IPS-20b (cell line): Measurements from ENCODE around the gene CPXM1.

Experiments used
- H3K27ac ChIP-seq: one replicate; pipeline ENCODE4 v1.5.1; 2013; ENCODE audit warnings: low read length
- H3K27me3 ChIP-seq: 2 replicates; pipeline ENCODE4 v1.6.1; 2013; ENCODE audit warnings: mild to moderate bottlenecking, low read length, inconsistent platforms; ENCODE audit not compliant: insufficient read depth
- H3K36me3 ChIP-seq: 2 replicates; pipeline ENCODE4 v1.6.1; 2013; ENCODE audit warnings: low read depth, mild to moderate bottlenecking, inconsistent platforms, low read length, moderate library complexity; ENCODE audit not compliant: insufficient read depth
- H3K4me1 ChIP-seq: 2 replicates; pipeline ENCODE4 v1.6.1; 2013; ENCODE audit warnings: mild to moderate bottlenecking, control low read depth, inconsistent platforms, low read length, moderate library complexity; ENCODE audit not compliant: insufficient read depth
- H3K4me3 ChIP-seq: 2 replicates; pipeline ENCODE4 v1.5.1; 2013; ENCODE audit warnings: mild to moderate bottlenecking, low read length, inconsistent platforms
- H3K9ac ChIP-seq: 2 replicates; pipeline ENCODE4 v1.6.1; 2013; ENCODE audit warnings: low read depth, mild to moderate bottlenecking, inconsistent platforms, low read length, moderate library complexity
- H3K9me3 ChIP-seq: 2 replicates; pipeline ENCODE4 v1.6.1; 2013; ENCODE audit warnings: mild to moderate bottlenecking, low read depth, low read length, inconsistent platforms; ENCODE audit not compliant: insufficient read depth

The CPXM1 gene

DNA sequence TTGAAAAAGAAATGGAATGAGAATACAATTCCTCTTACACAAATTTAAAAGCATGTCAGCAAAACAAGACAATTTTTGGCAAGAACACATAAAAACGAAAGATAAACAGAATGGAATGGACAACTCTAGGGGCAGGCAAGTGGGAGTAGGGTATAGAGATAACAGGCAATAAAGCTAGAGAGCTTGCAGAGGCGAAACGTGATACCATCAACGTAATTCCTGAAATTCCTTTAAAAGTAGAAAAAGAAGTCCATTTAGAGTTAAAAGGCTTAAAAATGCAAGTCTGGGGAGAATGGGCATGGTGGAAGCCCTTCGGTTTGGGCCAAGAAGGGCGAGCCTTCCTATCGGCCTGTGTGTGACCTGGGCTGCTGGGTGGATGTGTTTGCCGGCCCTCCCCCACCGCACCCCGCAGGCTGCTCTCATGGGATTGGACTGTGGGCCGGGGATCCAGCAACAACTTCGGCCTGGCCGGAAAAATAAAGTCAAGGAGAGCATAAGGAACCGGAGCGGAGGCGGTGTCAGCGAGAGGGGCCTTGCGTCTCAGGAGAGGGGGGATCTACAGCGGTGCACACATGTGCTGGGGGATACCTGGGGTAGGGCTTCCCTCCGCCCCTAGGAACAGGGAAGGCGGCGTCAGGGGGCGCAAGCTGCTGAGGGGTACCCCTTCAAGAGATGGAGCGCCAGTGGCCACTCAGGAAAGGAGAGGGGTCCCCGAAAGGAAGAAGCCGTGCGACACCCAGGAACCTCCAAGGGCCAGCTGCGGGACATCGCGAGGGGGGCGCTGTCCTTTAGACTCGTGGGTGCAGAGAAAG lies 19.9 kb upstream of the CPXM1 start:
- Histone ChIP-seq H3K9ac (no peak overlapping the region), H3K27ac (no peak overlapping the region), H3K9me3 (no peaks in the 10 kb centered on the region), H3K4me1 (peaks cover 6% of the 10 kb centered on the region), H3K36me3 (no peaks in the 10 kb centered on the region), H3K27me3 (peaks cover 60% of the 10 kb centered on the region), H3K4me3 (peak overlapping the region; percentile 55; the same call in 1 of the 2 replicates)

DNA sequence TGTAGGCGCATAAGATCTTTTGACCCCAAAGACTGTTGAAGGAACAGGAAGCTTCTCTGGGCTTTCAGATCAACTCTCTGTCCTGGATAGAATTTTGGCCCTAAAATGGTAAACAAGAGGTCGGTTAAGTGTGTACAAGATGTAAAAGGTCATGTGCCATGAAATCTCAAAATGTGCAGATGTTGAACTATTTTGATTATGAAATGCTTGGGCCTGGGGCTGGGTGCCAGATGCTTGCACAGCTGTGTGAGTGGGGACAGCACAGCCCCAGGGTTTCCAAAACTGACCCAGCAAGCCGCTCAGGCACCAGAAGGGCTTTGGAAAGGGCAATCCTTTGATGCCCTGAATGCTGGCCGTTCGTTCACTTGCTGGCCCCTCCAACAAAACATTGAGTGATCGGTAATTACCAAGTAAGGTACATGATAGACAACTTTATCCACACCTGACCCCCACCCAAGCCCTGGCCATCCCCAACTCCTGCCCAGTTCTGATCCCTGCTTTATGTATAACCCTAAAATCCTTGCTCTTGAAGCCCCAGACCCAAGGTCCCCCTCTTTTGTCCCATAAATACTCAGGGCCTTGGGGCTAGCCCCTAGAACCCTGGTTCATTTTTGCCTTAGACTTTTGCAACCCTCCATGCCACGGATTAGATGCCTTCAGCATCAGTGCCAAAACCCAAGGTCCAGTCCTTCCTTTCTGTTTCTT lies 17.6 kb upstream of the CPXM1 start:
- no peak overlapping the region for H3K27ac ChIP-seq
- H3K4me3 ChIP-seq = no peak overlapping the region
- no peaks in the 10 kb centered on the region for H3K36me3 ChIP-seq
- H3K9ac ChIP-seq = no peak overlapping the region
- no peaks in the 10 kb centered on the region for H3K9me3 ChIP-seq
- H3K4me1 ChIP-seq = peaks cover 6% of the 10 kb centered on the region
- H3K27me3 ChIP-seq = peaks cover 70% of the 10 kb centered on the region

DNA sequence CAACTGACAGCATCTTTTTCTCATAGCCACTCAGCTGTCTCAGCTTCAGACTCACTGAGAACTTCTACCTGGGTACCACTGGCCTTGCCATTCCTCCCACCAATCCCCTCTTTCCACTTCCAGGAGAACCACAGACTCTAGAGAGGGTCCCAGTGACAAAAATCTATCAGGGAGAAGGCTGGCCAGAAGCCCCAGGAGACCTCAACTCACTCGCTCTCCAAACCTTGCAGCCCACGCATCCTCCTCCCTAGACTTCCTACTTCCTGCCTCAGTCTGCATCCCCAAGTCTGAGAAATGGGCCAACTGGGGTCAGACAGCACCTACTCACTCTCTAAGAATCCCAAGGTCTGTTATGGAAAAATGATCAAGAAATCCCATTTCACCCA lies 16.9 kb upstream of the CPXM1 start:
- no peaks in the 10 kb centered on the region for H3K36me3 ChIP-seq
- no peak overlapping the region for H3K9ac ChIP-seq
- no peak overlapping the region for H3K27ac ChIP-seq
- H3K4me1 ChIP-seq = peaks cover 6% of the 10 kb centered on the region
- peaks cover 68% of the 10 kb centered on the region for H3K27me3 ChIP-seq
- peaks cover 2% of the 10 kb centered on the region; the same call in 1 of the 2 replicates for H3K9me3 ChIP-seq
- H3K4me3 ChIP-seq = no peak overlapping the region

DNA sequence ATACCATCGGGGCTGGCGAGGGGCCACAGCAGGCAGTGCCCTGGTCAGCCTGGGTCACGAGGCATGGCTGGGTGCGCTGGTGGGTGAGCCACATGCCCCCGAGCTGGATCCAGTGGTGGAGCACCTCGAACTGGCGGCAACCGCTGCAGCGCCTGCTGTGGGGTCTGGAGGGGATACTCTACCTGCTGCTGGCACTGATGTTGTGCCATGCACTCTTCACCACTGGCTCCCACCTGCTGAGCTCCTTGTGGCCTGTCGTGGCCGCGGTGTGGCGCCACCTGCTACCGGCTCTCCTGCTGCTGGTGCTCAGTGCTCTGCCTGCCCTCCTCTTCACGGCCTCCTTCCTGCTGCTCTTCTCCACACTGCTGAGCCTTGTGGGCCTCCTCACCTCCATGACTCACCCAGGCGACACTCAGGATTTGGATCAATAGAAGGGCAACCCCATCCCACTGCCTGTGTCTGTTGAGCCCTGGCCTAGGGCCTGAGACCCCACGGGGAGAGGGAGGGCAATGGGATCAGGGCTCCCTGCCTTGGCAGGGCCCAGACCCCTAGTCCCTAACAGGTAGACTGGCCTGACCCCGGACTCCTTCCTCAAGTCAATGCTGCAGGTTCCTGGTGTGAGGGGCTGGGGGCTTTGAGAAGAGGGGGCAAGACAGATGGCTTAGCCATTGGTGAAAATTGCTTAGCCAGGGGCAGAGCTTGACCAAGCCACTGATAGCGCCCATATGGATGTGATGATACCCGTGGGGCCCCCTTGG lies 16.3 kb upstream of the CPXM1 start:
- Histone ChIP-seq H3K27me3 (peaks cover 63% of the 10 kb centered on the region), H3K36me3 (no peaks in the 10 kb centered on the region), H3K4me1 (peaks cover 6% of the 10 kb centered on the region), H3K27ac (no peak overlapping the region), H3K9me3 (peaks cover 6% of the 10 kb centered on the region; the same call in 1 of the 2 replicates), H3K4me3 (no peak overlapping the region), H3K9ac (no peak overlapping the region)

DNA sequence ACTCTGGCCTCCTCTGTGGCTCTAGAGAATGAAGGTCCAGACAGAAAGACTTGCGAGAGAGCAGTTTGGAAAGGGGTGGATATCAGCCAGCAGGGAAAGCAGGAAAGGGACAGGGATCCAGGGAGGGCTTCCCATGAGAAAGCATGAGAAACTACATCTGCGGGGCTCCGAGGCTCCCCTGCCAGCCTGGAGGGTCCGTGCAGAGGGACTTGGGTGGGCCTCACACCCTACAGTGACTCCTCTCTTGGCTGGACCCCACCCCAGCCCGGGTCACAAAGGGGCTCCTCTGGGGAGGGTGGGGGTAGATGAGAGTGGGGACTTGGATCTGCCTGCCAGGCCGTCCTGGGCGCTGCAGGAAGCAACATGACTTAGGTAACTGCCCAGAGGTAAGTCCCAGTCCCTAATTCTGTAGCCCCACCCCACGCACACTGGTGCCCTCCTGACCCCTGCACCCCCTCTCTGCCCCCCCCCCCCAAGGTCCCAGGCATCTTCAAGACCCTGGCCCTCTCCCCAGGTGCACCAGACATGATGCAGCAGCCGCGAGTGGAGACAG lies 15.7 kb upstream of the CPXM1 start, which contains the start of gene TMEM239:
Gene TMEM239, plus strand, starts transcription at position 335 of the 553 bp plus-strand sequence. Its CDS starts 191 bp downstream, at position 526.
- Histone ChIP-seq H3K36me3 (no peaks in the 10 kb centered on the region), H3K27me3 (peaks cover 56% of the 10 kb centered on the region), H3K27ac (no peak within 1 kb of the TSS), H3K4me1 (peaks cover 6% of the 10 kb centered on the region), H3K4me3 (no peak within 1 kb of the TSS), H3K9me3 (peaks cover 6% of the 10 kb centered on the region; the same call in 1 of the 2 replicates), H3K9ac (no peak within 1 kb of the TSS)

DNA sequence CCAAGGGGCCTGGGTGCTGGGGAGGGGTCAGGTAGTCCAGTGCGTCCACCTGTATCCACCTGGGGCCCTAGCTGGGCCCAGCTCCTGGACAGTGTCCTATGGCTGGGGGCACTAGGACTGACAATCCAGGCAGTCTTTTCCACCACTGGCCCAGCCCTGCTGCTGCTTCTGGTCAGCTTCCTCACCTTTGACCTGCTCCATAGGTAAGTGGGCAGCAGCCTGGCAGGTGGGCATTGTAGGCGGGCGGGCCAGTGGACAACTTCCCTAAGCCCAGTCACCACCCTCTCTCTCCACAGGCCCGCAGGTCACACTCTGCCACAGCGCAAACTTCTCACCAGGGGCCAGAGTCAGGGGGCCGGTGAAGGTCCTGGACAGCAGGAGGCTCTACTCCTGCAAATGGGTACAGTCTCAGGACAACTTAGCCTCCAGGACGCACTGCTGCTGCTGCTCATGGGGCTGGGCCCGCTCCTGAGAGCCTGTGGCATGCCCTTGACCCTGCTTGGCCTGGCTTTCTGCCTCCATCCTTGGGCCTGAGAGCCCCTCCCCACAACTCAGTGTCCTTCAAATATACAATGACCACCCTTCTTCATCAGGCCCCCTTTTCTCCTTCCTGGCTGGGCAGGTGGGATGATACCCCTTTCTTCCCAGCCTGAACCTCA lies 14.9 kb upstream of the CPXM1 start:
- no peak overlapping the region for H3K9ac ChIP-seq
- H3K4me3 ChIP-seq = no peak overlapping the region
- H3K9me3 ChIP-seq = peaks cover 6% of the 10 kb centered on the region; the same call in 1 of the 2 replicates
- H3K27ac ChIP-seq = no peak overlapping the region
- no peaks in the 10 kb centered on the region for H3K36me3 ChIP-seq
- H3K4me1 ChIP-seq = peaks cover 6% of the 10 kb centered on the region
- H3K27me3 ChIP-seq = peaks cover 50% of the 10 kb centered on the region

DNA sequence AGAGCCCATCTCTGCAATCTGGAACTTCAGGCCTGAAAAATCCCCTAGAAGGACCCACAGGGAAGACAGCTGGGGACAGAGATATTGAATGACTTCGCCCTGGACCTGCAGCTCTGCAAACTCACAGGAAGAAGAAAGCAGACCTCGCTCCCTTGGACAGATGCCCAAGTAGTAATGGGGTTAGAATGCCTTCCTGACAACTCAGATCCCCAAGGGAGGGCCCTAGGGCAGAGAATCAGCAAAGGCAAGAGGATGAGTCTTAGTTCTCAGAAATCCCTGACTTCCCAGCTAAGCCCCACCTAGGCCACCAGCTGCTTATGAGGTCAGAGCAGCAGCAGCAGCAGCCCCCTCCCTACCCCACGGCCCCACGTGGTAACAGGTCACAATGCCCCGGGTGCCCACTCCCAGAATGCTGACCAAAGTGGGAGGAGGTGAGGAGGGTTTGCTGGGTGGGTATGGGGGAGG lies 14.2 kb upstream of the CPXM1 start, which contains the start of gene C20orf141:
Gene C20orf141, plus strand, starts transcription at position 401 of the 465 bp plus-strand sequence. CDS start 198 bp downstream, outside the sequence.
- Histone ChIP-seq H3K4me1 (no peaks in the 10 kb centered on the region), H3K27ac (no peak within 1 kb of the TSS), H3K9ac (no peak within 1 kb of the TSS), H3K9me3 (peaks cover 6% of the 10 kb centered on the region; the same call in 1 of the 2 replicates), H3K27me3 (peaks cover 47% of the 10 kb centered on the region), H3K36me3 (no peaks in the 10 kb centered on the region), H3K4me3 (no peak within 1 kb of the TSS)

DNA sequence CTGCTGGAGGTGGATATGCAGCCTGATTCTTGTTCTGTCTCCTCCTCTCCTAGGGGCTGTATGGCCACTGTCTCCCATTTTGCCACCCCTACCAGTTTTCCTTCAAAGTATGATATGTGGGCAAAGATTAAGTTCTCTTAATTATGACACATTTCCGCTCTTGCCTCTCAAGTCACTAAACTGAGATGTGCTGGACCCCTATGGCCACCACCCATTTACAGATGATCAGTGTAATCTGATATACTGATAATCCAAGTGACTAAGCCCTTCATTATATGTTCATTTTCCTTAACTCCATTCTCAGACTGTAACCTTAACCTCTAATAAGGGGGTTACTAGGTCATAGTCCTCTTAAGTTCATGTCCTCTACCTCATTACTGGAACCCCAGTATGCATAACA lies 13.6 kb upstream of the CPXM1 start:
- Histone ChIP-seq H3K27ac (no peak overlapping the region), H3K4me1 (no peaks in the 10 kb centered on the region), H3K36me3 (no peaks in the 10 kb centered on the region), H3K4me3 (no peak overlapping the region), H3K9ac (no peak overlapping the region), H3K27me3 (peaks cover 45% of the 10 kb centered on the region), H3K9me3 (peaks cover 6% of the 10 kb centered on the region; the same call in 1 of the 2 replicates)

DNA sequence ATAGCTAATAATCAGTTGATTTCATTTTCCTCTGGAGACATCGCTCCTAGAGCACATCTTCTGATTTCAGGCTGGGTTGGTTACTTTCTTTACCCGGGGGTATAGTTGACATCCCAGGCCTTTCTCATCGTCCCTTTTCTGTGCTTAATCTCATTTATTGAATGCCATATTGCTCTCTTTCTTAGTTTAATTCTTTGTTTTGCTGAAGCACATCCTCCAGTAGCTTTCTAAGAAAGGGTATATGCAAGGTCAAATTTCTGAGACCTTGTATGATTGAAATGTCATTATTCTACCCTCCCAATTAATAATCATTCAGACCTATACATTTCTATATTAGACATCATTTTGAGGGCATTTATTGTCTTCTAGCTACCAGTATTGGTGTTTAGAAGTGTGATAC lies 11.8 kb upstream of the CPXM1 start:
- peaks cover 6% of the 10 kb centered on the region; the same call in 1 of the 2 replicates for H3K9me3 ChIP-seq
- H3K4me3 ChIP-seq = no peak overlapping the region
- no peaks in the 10 kb centered on the region for H3K4me1 ChIP-seq
- H3K27me3 ChIP-seq = peaks cover 44% of the 10 kb centered on the region
- no peak overlapping the region for H3K27ac ChIP-seq
- H3K36me3 ChIP-seq = no peaks in the 10 kb centered on the region
- H3K9ac ChIP-seq = no peak overlapping the region

DNA sequence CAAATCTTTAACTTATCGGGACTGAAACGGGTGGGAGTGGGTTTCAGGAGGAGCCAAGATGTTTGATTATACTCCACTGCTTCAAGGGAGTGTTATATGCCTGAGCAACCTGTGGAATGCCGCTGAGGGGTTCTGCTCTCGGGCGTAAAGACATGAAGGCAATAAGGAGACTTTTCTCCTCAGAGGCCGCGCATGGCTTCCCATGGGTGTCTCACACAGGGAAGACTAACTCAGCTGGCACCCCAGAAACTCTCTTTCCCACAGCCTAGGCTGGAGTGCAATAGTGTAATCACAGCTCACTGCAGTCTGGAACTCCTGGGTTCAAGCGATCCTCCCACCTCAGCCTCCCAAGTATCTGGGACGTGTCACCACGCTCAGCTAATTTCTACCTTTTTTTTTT lies 9.3 kb upstream of the CPXM1 start:
- Histone ChIP-seq H3K27me3 (peaks cover 62% of the 10 kb centered on the region), H3K9ac (no peak overlapping the region), H3K9me3 (peaks cover 6% of the 10 kb centered on the region; the same call in 1 of the 2 replicates), H3K4me3 (no peak overlapping the region), H3K36me3 (no peaks in the 10 kb centered on the region), H3K27ac (no peak overlapping the region), H3K4me1 (peaks cover 3% of the 10 kb centered on the region; the same call in 1 of the 2 replicates)
